ENCODE results near the gene DHPS.
"Not testable (repeated sequence)": the region's sequence is repeated elsewhere in the genome, so short reads cannot be mapped to it uniquely, and the experiment has no call there.

The DHPS gene

DNA sequence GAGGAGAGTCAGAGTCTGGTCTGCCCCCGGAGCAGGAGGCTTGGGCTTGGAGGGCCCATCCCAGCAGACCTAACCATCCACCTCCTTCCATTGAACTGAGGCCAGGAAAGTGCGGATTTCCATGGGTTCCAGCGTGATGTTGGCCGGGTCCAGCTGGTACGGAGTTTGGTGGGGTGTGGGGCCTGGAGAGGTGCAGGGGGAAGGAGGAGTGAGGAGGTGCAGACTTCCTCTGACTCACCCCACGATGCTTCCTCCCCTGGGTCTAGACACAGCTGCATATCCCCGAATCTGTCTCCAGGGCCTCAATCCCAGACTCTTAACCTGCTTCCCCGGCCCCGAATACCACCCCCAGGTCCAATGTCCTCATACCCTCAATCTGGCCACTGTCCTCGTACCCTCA is 35.1 kb downstream of the DHPS start:
- DNase-seq (ENCODE audit: low read depth in 2 of 2) = no peak

DNA sequence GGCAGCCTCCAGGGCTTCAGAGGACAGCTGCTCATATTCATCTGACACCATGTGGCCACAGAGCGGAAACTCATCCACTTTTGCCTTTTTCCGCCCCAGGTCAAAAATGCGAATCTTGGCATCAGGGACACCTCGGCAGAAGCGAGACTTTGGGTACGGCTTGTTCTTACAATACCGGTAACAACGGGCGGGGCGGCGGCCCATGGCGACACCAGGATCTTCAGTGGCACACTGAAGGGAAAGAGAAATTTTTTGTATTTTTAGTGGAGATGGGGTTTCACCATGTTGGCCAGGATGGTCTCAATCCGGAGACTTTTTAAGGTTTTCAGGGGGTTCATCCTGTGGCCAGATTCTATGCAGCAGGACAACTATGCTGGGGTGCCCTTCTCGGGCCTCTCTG is 38.0 kb downstream of the DHPS start:
- DNase-seq (ENCODE audit: low read depth in 2 of 2) = not testable (repeated sequence)

DNA sequence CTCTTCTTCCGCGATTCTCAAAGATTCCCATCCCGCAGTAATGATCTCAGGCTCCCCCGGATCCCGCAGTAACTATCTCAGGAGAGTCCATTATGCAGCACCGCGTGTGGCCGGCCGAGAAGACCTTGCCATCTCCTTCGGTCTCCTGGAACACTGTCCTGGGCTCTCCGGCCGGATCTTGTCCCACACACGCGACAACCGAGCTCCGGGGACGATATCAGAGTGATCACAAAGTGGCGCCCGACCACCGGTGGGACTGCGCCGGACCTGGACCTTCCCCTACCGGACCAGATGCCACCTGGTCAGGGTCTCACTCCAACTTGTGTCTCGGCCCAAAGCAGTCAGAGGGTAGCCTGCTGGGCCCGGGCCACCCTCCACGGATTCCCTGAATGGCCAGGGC is 39.2 kb downstream of the DHPS start:
- no peak for DNase-seq (ENCODE audit: low read depth in 2 of 2)

DNA sequence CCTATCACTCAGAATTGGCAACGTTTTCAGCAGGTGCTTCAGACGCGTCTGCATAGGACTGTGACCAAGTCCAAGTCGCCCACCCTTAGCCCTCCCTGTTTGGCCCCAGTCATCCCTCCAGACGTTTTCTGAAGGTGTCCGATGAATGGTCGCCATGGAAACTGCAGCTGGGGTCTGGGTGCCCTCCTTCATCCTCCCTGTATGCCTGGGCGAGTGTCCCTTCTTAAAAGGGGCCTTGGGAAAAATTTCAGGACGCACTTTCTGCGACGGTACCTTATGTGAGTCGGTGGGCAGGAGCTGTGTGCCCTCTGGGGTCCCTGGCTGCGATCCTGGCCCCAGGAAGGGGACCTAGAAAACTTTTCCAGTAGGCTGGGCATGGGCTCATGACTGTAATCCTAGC is 40.2 kb downstream of the DHPS start:
- DNase-seq (ENCODE audit: low read depth in 2 of 2) = no peak

DNA sequence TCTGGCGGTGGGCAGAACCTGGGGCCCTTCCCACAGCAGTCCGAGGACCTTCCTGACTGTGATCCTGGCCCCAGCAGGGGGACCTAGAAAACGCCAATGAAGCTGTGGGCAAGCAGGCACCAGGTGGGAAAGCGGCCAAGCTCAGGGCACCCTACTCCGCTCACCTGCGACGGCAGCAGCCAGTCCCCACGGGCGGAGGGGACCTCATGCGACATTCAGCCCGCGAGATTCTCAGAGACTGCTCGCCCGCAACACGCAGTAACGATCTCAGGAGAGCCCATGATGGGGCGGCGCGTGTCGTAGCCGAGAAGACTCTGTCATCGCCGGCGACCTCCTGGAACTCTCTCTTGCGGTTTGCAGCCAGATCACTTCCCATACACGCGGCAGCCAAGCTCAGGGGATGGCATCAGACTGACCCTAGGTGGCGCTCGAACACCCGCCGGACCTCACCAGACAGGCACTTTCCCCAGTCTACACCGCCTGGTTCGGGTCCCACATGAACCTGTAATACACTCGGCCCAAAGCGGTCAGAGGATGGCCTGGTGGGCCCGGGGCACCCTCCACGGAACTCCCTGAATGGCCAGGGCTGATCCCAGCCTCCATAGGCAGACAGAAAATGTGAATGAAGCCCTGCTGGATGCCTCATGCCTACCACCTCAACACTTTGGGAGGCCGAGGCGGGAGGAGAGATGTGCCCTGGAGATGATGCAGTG is 41.6 kb downstream of the DHPS start:
- peak; percentile 82 to 84 for DNase-seq (ENCODE audit: low read depth in 2 of 2)

DNA sequence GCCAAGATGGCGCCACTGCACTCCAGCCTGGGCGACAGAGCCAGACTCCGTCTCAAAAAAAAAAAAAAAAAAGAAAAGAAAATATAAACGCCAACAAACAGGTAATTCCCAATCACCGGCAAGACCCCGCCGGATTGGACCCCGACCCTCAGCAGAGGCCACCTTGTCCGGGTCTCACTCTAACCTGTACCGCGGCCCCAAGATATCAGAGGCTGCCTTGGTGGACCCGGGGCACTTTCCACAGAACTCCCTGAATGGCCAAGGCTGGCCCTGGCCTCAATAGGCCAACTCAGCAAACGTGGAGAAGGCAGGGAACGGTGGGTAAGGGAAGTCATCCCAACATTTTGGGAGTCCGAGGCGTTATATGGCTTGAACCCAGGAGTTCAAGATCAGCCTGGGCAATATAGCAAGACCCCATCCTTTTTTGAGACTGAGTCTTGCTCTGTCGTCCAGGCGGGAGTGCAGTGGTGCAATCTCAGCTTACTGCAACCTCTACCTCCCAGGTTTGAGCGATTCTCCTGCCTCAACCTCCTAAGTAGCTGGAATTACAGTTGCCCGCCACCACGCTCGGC is 43.0 kb downstream of the DHPS start:
- no peak for DNase-seq (ENCODE audit: low read depth in 2 of 2)

DNA sequence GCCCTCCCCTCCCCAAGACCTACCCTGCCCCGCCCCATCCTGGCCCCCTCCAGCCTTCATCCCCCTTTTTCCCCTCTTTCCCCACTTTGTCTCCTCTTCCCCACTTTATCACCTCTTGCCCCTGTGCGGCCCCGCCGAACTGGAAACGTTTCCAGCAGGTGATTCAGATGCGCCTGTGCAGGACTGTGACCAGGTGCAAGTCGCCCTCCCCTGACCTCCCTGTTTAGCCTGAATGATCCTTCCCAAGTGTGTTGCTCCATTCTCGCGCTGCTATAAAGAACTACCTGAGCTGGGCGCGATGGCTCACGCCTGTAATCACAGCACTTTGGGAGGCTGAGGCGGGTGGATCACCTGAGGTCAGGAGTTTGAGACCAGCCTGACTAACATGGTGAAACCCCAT is 45.0 kb downstream of the DHPS start:
- no peak for DNase-seq (ENCODE audit: low read depth in 2 of 2)

DNA sequence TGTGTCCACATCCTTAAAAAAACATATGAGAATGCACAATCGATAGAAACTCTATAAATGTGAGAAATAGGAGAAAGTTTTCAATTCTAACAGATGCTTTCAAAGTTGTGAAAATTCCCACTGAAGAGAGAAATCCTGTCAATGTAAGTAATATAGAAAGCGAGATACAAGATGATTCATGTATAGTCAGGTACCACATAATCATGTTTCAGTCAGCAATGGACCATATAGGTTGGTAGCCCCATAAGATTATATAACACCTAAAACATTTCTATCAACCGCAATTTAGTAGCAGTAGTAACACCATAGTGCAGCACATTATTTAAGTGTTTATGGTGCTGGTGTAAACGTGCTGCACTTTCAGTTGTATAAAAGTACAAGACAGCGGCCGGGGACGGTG is 52.5 kb downstream of the DHPS start:
- no peak for DNase-seq (ENCODE audit: low read depth in 2 of 2)

DNA sequence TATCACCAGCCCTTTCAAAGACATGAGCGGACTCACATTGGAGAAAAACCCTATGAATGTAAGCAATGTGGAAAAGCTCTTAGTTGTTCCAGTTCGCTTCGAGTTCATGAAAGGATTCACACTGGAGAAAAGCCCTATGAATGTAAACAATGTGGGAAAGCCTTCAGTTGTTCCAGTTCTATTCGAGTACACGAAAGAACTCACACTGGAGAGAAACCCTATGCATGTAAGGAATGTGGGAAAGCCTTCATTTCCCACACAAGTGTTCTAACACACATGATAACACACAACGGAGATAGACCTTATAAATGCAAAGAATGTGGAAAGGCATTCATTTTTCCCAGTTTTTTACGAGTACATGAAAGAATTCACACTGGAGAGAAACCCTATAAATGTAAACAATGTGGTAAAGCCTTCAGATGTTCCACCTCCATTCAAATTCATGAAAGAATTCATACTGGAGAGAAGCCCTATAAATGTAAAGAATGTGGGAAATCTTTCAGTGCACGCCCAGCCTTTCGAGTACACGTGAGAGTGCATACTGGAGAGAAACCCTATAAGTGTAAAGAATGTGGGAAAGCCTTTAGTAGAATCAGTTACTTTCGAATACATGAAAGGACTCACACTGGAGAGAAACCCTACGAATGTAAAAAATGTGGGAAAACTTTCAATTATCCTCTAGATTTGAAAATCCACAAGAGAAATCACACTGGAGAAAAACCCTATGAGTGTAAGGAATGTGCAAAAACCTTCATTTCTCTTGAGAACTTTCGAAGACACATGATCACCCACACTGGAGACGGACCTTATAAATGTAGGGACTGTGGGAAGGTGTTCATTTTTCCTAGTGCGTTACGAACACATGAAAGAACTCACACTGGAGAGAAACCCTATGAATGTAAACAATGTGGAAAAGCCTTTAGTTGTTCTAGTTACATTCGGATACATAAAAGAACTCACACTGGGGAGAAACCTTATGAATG is 53.3 kb downstream of the DHPS start:
- no peak for DNase-seq (ENCODE audit: low read depth in 2 of 2)

DNA sequence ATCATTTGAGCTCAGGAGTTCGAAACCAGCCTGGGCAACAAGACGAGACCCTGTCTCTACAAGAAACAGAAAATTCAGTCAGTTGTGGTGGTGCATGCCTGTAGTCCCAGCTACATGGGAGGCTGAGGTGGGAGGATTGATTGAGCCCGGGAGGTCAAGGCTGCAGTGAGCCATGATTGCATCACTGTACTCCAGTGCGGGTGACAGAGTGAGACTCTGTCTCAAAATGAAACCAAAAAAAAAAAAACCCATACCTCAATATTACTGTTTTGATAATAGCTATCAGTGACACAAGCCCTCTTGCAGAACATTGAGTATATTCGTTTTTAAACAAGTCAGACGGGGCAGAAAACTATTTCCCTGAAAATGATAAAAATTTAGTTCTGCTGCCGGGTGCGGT is 54.7 kb downstream of the DHPS start:
- no peak for DNase-seq (ENCODE audit: low read depth in 2 of 2)

All from stimulated activated CD8-positive, alpha-beta memory T cell treated with anti-CD3 and anti-CD28 coated beads, Interleukin-7, amount 100 ng/mL, for 4 hours (primary cell).